ENCODE results near the gene MYO18B.

DNA sequence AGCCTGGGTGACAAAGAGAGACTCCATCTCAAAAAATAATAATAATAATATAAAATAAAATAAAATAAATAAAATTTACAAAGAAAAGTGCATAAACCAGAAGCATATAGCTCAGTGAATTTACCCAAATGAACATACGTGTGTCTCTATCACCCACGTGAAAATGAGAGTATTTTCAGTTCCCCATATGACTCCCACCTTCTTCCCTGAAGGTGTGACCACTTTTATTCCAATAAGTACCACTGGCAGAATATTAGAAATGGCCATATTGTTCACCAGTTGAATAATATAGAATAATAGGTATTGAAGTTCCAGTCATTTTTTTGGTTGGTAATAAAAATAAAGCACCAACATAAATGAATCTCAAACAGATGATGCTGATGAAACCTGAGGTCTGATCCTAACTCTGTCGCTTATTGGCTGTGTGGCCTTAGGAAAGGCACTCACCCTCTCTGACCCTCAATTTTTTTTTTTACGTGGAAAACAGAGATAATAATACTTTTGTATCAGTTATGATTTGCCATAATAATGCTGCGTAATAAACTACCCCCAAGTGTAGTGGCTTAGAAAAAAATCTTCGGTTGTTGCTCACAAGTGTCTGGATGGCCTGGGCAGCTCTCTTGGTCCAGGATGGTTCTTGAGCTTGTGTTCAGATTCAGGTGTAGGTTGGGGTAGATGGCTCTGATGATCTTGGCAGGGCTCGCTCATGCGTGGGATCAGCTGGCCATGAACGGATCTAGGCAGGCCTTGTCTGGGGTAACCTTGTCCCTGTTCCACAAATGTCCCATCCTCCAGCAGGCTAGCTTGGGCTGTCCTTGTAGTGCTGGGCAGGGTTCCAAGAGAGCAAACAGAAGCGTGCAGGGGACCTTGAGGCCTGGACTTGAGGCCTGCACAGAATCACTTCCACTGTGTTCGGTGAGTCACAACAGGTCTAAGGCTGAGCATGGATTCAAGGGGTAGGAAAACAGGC lies 88.1 kb downstream of the MYO18B start:
- TF ChIP-seq, protein P1, sequence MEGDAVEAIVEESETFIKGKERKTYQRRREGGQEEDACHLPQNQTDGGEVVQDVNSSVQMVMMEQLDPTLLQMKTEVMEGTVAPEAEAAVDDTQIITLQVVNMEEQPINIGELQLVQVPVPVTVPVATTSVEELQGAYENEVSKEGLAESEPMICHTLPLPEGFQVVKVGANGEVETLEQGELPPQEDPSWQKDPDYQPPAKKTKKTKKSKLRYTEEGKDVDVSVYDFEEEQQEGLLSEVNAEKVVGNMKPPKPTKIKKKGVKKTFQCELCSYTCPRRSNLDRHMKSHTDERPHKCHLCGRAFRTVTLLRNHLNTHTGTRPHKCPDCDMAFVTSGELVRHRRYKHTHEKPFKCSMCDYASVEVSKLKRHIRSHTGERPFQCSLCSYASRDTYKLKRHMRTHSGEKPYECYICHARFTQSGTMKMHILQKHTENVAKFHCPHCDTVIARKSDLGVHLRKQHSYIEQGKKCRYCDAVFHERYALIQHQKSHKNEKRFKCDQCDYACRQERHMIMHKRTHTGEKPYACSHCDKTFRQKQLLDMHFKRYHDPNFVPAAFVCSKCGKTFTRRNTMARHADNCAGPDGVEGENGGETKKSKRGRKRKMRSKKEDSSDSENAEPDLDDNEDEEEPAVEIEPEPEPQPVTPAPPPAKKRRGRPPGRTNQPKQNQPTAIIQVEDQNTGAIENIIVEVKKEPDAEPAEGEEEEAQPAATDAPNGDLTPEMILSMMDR (IDR thresholded peaks at IDR 0.05; ENCODE audit: insufficient read depth, low read depth, low read length), result no peak
- TF ChIP-seq EZH2 (IDR thresholded peaks at IDR 0.05; ENCODE audit: insufficient read depth, low read length), result no peak

Data from astrocyte (in vitro differentiated cells and primary cell).